Measurements from ENCODE around the gene RANBP10. TPM values are rescaled to one million over a fixed set of nuclear protein-coding genes. Genes with fewer than 3 reads are reported as not detected.
"Not testable (repeated sequence)": the region's sequence is repeated elsewhere in the genome, so short reads cannot be mapped to it uniquely, and the experiment has no call there.

The RANBP10 gene
- total RNA-seq, 8 experiments from 2014 or later: 4.3 to 19.8 (median 7.6) TPM

GRCh38 chr16:67764158-67764667 is 42.1 kb downstream of the RANBP10 start:
- H3K4me3 ChIP-seq: no peak overlapping the region
- no peak overlapping the region for H3K27ac ChIP-seq
- WGBS, 10 experiments: 84 to 100% (median 95%) methylated on average over 1 to 6 of the region's 7 CpGs; no CpG with 5 or more reads in 1 of the 10 experiments
- H3K4me1 ChIP-seq (replicated peaks in 1 of 2): no peaks in the 10 kb centered on the region
- no peak for ATAC-seq (replicated peaks in 6 of 8)
- in situ Hi-C loops (cut with MboI; ENCODE audit: low pct_unique_long_range_greater_than_20kb in 2 of 9, low sequenced_read_pairs in 9 of 9, unreplicated experiment in 9 of 9): no loop called here

GRCh38 chr16:67763066-67763465 is 43.3 kb downstream of the RANBP10 start:
- in situ Hi-C loops (cut with MboI; ENCODE audit: low pct_unique_long_range_greater_than_20kb in 2 of 9, low sequenced_read_pairs in 9 of 9, unreplicated experiment in 9 of 9): no loop called here
- WGBS, 10 experiments: 39 to 100% (median 93%) methylated on average over 1 to 5 of the region's 5 CpGs; no CpG with 5 or more reads in 3 of the 10 experiments
- Histone ChIP-seq H3K27ac (no peak overlapping the region), H3K4me3 (no peak overlapping the region), H3K4me1 (replicated peaks in 1 of 2) (no peaks in the 10 kb centered on the region)
- no peak for ATAC-seq (replicated peaks in 6 of 8)

- H3K4me3 ChIP-seq: no peak overlapping the region
- WGBS, 10 experiments: 67 to 100% (median 100%) methylated on average over 1 to 2 of the region's 2 CpGs; no CpG with 5 or more reads in 4 of the 10 experiments
- H3K27ac ChIP-seq: no peak overlapping the region
- ATAC-seq (replicated peaks in 6 of 8): no peak
- no peaks in the 10 kb centered on the region for H3K4me1 ChIP-seq (replicated peaks in 1 of 2)
- in situ Hi-C loops (cut with MboI; ENCODE audit: low pct_unique_long_range_greater_than_20kb in 2 of 9, low sequenced_read_pairs in 9 of 9, unreplicated experiment in 9 of 9): no loop called here
These were observed 44.0 kb downstream of the RANBP10 start for GRCh38 chr16:67762385-67762784.

- 80 to 100% methylated on average over 1 of the region's 1 CpG; no CpG with 5 or more reads in 8 of the 10 experiments for WGBS, 10 experiments
- ATAC-seq (replicated peaks in 6 of 8): no peak
- Histone ChIP-seq H3K4me1 (replicated peaks in 1 of 2) (no peaks in the 10 kb centered on the region), H3K27ac (no peak overlapping the region), H3K4me3 (no peak overlapping the region)
- in situ Hi-C loops (cut with MboI; ENCODE audit: low pct_unique_long_range_greater_than_20kb in 2 of 9, low sequenced_read_pairs in 9 of 9, unreplicated experiment in 9 of 9): no loop called here
These were observed 44.4 kb downstream of the RANBP10 start for GRCh38 chr16:67761924-67762323.

- ATAC-seq (replicated peaks in 6 of 8): no peak
- no peak overlapping the region for H3K27ac ChIP-seq
- in situ Hi-C loops (cut with MboI; ENCODE audit: low pct_unique_long_range_greater_than_20kb in 2 of 9, low sequenced_read_pairs in 9 of 9, unreplicated experiment in 9 of 9): no loop called here
- no peak overlapping the region for H3K4me3 ChIP-seq
- no peaks in the 10 kb centered on the region for H3K4me1 ChIP-seq (replicated peaks in 1 of 2)
- 60 to 100% (median 94%) methylated on average over 1 to 3 of the region's 4 CpGs; no CpG with 5 or more reads in 3 of the 10 experiments for WGBS, 10 experiments
These were observed 45.5 kb downstream of the RANBP10 start for GRCh38 chr16:67760956-67761230.

- in situ Hi-C loops (cut with MboI; ENCODE audit: low pct_unique_long_range_greater_than_20kb in 2 of 9, low sequenced_read_pairs in 9 of 9, unreplicated experiment in 9 of 9): no loop called here
- Histone ChIP-seq H3K4me1 (replicated peaks in 1 of 2) (no peaks in the 10 kb centered on the region), H3K4me3 (no peak overlapping the region), H3K27ac (no peak overlapping the region)
- WGBS, 10 experiments: 33 to 100% (median 80%) methylated on average over 1 to 6 of the region's 8 CpGs; no CpG with 5 or more reads in 3 of the 10 experiments
- peak in 1 of 8 experiments; percentile 20 for ATAC-seq (replicated peaks in 6 of 8)
These were observed 46.0 kb downstream of the RANBP10 start for GRCh38 chr16:67760206-67760955.

- Histone ChIP-seq H3K27ac (no peak overlapping the region), H3K4me1 (replicated peaks in 1 of 2) (no peaks in the 10 kb centered on the region), H3K4me3 (no peak overlapping the region)
- no peak for ATAC-seq (replicated peaks in 6 of 8)
- in situ Hi-C loops (cut with MboI; ENCODE audit: low pct_unique_long_range_greater_than_20kb in 2 of 9, low sequenced_read_pairs in 9 of 9, unreplicated experiment in 9 of 9): no loop called here
- WGBS, 10 experiments: 38 to 86% (median 80%) methylated on average over 2 to 6 of the region's 7 CpGs; no CpG with 5 or more reads in 7 of the 10 experiments
These were observed 47.4 kb downstream of the RANBP10 start for GRCh38 chr16:67758966-67759365.

- no peak overlapping the region for H3K4me3 ChIP-seq
- WGBS, 10 experiments: 83 to 100% (median 93%) methylated on average over 1 to 2 of the region's 3 CpGs; no CpG with 5 or more reads in 5 of the 10 experiments
- no peak for ATAC-seq (replicated peaks in 6 of 8)
- H3K4me1 ChIP-seq (replicated peaks in 1 of 2): no peaks in the 10 kb centered on the region
- in situ Hi-C loops (cut with MboI; ENCODE audit: low pct_unique_long_range_greater_than_20kb in 2 of 9, low sequenced_read_pairs in 9 of 9, unreplicated experiment in 9 of 9): no loop called here
- H3K27ac ChIP-seq: no peak overlapping the region
These were observed 48.4 kb downstream of the RANBP10 start for GRCh38 chr16:67758006-67758405.

- Histone ChIP-seq H3K27ac (no peak overlapping the region), H3K4me3 (no peak overlapping the region), H3K4me1 (replicated peaks in 1 of 2) (no peaks in the 10 kb centered on the region)
- in situ Hi-C loops (cut with MboI; ENCODE audit: low pct_unique_long_range_greater_than_20kb in 2 of 9, low sequenced_read_pairs in 9 of 9, unreplicated experiment in 9 of 9): no loop called here
- 0 to 100% (median 63%) methylated on average over 1 to 2 of the region's 2 CpGs; no CpG with 5 or more reads in 4 of the 10 experiments for WGBS, 10 experiments
- no peak for ATAC-seq (replicated peaks in 6 of 8)
These were observed 53.7 kb downstream of the RANBP10 start for GRCh38 chr16:67752641-67753040.

- H3K4me1 ChIP-seq (replicated peaks in 1 of 2); in situ Hi-C loops (cut with MboI; ENCODE audit: low pct_unique_long_range_greater_than_20kb in 2 of 9, low sequenced_read_pairs in 9 of 9, unreplicated experiment in 9 of 9); H3K27ac ChIP-seq; H3K4me3 ChIP-seq: not testable (repeated sequence)
- WGBS, 10 experiments: 72 to 95% (median 93%) methylated on average over 1 to 3 of the region's 3 CpGs; no CpG with 5 or more reads in 2 of the 10 experiments
- peak in 2 of 8 experiments; percentile 70 to 83 for ATAC-seq (replicated peaks in 6 of 8)
These were observed 55.0 kb downstream of the RANBP10 start for GRCh38 chr16:67751331-67751730.

- 60 to 100% (median 100%) methylated on average over 1 to 4 of the region's 6 CpGs; no CpG with 5 or more reads in 3 of the 10 experiments for WGBS, 10 experiments
- in situ Hi-C loops (cut with MboI; ENCODE audit: low pct_unique_long_range_greater_than_20kb in 2 of 9, low sequenced_read_pairs in 9 of 9, unreplicated experiment in 9 of 9): no loop called here
- no peak for ATAC-seq (replicated peaks in 6 of 8)
- Histone ChIP-seq H3K4me3 (no peak overlapping the region), H3K4me1 (replicated peaks in 1 of 2) (no peaks in the 10 kb centered on the region), H3K27ac (no peak overlapping the region)
These were observed 55.9 kb downstream of the RANBP10 start for GRCh38 chr16:67750466-67750865.

GRCh38 chr16:67749436-67750078 is 56.8 kb downstream of the RANBP10 start:
- WGBS, 10 experiments: 69 to 97% (median 85%) methylated on average over 1 to 3 of the region's 3 CpGs; no CpG with 5 or more reads in 6 of the 10 experiments
- no peaks in the 10 kb centered on the region for H3K4me1 ChIP-seq (replicated peaks in 1 of 2)
- no peak overlapping the region for H3K27ac ChIP-seq
- no peak overlapping the region for H3K4me3 ChIP-seq
- in situ Hi-C loops (cut with MboI; ENCODE audit: low pct_unique_long_range_greater_than_20kb in 2 of 9, low sequenced_read_pairs in 9 of 9, unreplicated experiment in 9 of 9): no loop called here
- peak in 2 of 8 experiments; percentile 21 to 38 for ATAC-seq (replicated peaks in 6 of 8)

- Histone ChIP-seq H3K4me3 (no peak overlapping the region), H3K27ac (no peak overlapping the region), H3K4me1 (replicated peaks in 1 of 2) (no peaks in the 10 kb centered on the region)
- peak in 1 of 8 experiments; percentile 32 for ATAC-seq (replicated peaks in 6 of 8)
- in situ Hi-C loops (cut with MboI; ENCODE audit: low pct_unique_long_range_greater_than_20kb in 2 of 9, low sequenced_read_pairs in 9 of 9, unreplicated experiment in 9 of 9): no loop called here
- WGBS, 10 experiments: 92 to 100% (median 96%) methylated on average over 1 to 3 of the region's 3 CpGs; no CpG with 5 or more reads in 7 of the 10 experiments
These were observed 57.5 kb downstream of the RANBP10 start for GRCh38 chr16:67748834-67749233.
